ENCODE measurements around the gene MYOZ3.

DNA sequence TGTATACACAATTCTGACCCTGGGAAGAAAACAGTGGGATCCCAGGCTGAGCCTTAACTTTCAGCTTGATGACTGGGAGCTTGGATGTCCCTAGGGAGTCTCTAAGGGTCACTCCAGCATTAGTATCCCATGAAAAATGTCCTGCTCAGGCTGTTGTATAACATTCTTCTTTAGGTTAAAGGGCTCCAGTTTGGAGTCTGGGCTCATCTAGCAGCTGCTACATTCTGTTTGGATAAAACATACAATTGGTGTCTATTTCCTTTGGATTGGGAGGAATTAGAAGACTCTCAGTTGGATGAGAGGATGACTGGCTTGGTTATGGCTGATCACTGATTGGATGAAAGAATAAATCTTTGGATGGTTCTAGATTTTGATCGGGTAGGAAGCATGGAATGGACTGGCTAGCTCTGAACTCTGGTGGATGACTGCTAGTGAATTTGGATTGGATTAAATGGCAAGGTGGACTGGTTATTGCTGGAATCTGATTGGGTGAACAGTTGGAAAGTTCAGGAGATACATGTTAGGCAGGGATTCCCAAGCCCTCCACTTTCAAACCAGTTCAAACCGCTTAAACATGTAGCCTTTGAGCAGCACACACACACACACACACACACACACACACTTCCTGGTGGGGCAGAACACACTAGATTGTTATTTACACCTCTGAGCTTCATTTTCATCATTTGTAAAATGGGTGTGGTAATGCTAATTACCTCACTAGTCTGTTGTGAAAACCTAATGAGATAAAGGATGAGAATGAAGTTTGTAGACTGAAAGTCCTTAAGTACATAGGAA, 7.1 kb upstream of the MYOZ3 start:
- no peak for TF ChIP-seq CTCF (conservative IDR thresholded peaks at IDR 0.05; ENCODE audit: low read depth, low read length)
- no peak for TF ChIP-seq EZH2 (IDR thresholded peaks at IDR 0.05; ENCODE audit: low read length, unreplicated experiment)

All from PC-3 (cell line).